ENCODE measurements around the gene ZNF689.

ZNF689 gene

DNA sequence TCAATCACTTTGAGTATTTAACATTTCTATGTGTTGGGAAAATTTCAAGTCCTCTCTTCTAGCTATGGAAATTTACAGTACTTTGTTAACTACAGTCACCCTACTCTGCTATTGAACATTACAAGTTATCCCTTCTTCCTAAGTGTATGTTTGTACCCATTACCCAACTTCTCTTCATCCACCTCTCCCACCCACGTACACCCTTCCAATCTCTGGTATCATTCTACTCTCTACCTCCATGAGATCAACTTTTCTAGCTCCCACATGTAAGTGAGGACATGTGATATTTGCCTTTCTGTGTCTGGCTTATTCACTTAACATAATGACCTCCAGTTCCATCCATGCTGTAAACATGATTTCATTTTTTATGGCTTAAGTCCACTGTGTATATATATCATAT lies 35.5 kb downstream of the ZNF689 start:
- Histone ChIP-seq H3K36me3 (replicated peaks in 1 of 2; ENCODE audit: control insufficient read depth in 2 of 2, insufficient read depth in 2 of 2, low read length in 2 of 2) (peaks cover 10 to 26% of the 10 kb centered on the region in 2 donors), H3K4me3 (ENCODE audit: low read length in 2 of 2) (no peak overlapping the region), H3K18ac (ENCODE audit: low read length) (no peak overlapping the region), H3K14ac (ENCODE audit: low read length) (no peak overlapping the region), H2AFZ (ENCODE audit: low read length) (no peak overlapping the region), H3K27ac (replicated peaks; ENCODE audit: low read length) (no peak overlapping the region), H3K4me2 (ENCODE audit: insufficient read depth, low read length, poor library complexity, severe bottlenecking) (no peak overlapping the region), H3K27me3 (ENCODE audit: control insufficient read depth in 3 of 3, insufficient read depth in 3 of 3, low read depth in 1 of 3, low read length in 3 of 3) (no peaks in the 10 kb centered on the region), H3K23ac (ENCODE audit: low read depth, low read length, poor library complexity) (no peak overlapping the region), H3K79me1 (ENCODE audit: low read depth, low read length) (no peaks in the 10 kb centered on the region), H3K9ac (ENCODE audit: low read depth, low read length, poor library complexity) (no peak overlapping the region), H2AK5ac (ENCODE audit: low read depth, low read length) (no peak overlapping the region), H3K4ac (ENCODE audit: low read length) (no peak overlapping the region), H2BK5ac (ENCODE audit: low read length) (no peak overlapping the region), H4K8ac (ENCODE audit: low read depth, low read length) (no peak overlapping the region), H2BK15ac (ENCODE audit: low read length) (no peak overlapping the region), H3K4me1 (ENCODE audit: control insufficient read depth in 2 of 2, insufficient read depth in 1 of 2, low read depth in 1 of 2, low read length in 2 of 2) (peaks cover 0 to 4% of the 10 kb centered on the region in 2 donors), H3K9me3 (replicated peaks in 1 of 2; ENCODE audit: control insufficient read depth in 2 of 2, insufficient read depth in 1 of 2, low read depth in 1 of 2, low read length in 2 of 2) (no peaks in the 10 kb centered on the region), H2BK12ac (ENCODE audit: low read length) (no peak overlapping the region), H2BK120ac (ENCODE audit: low read depth, low read length) (no peak overlapping the region), H4K91ac (ENCODE audit: low read depth, low read length, poor library complexity) (no peak overlapping the region)
- DNase-seq (ENCODE audit: low spot score), result no peak
- WGBS, 2 donors (ENCODE audit: extremely low coverage in 2 of 2, insufficient read length in 2 of 2, insufficient replicate concordance in 1 of 2), result 100% methylated on average over 1 of the region's 1 CpG; no CpG with 5 or more reads in 1 of the 2 donors

DNA sequence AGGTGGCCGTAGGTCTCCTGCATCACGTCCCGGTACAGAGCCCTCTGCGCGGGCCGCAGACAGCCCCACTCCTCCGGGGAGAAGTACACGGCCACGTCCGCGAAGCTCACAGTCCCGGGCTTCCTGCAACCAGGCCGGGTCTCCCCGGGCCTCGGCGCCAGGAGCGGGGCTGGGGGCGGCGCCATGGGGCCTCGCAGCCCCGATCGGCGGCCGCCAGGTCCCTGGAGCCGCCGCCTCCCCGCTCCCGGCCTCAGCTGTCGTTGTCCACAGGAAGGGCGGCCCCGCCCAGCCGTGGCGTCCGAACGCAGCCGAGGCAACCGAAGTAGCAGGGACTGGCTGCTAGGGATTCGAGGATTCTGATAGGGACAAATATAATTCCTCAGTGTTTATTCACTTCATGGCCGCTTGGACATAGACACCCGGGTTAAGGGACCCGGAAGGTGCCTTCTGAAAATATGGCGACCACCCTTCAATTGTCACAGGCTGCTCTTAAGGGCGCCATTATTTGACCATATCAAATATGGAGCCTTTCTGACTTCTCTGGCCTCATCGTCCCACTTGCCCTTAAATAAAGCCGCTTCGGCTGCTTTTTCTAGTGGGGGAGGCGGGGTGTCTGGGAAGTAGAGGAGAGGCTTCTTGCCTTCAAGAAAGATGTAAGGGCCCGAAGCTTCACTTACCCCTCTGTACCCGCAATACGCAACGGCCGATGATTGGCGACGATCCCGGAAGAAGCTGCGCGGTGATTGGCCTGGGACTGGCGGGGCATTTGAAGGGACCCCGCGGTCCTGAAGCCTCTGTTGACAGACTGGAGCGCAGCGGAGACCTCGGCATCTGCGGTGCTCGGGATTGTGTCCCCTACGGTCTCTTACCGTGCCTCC lies 38.5 kb downstream of the ZNF689 start, which contains the start of gene ZNF688:
ZNF688 (minus strand) TSS at position 270 of the 878 bp plus-strand sequence; CDS start at position 185, 85 bp downstream.
- H2BK120ac ChIP-seq (ENCODE audit: low read depth, low read length), result no peak within 1 kb of the TSS
- peak within 1 kb of the TSS; percentile 96 for H3K18ac ChIP-seq (ENCODE audit: low read length)

DNA sequence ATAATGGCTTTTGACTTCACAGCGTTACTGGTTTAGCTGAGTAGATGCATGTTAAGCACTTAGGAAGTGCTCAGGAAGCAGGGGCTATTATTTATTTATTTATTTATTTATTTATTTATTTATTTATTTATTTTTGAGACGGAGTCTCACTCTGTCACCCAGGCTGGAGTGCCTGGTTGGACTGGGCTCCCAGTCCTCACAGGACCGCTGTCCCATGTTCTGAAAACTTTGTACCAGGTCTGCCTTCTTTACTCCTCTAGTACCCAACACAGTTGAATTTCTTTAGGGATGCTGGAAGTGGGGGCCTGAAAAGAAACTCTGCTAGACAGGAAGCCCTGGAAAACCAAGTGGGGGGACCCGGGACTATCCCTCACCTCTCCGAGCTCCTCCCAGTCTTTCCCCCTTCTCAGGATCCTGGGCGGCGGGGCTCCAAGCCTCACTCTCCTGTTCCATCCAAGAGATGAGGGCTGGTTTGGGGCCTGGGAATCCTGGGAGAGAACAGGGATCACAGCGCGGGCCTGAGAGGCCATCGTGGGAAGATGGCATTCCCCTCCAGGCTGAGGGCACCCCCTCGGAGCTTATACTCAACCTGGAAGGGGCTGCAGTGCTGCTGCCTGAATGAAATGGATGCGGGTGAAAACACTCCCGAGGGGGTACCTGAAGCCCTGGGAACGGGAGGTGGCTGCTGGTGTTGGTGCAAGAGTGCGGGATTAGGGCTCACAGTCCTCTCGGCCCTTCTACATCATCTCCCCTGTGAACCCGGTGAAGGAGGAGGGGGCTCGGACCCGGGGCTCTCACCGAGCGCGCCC lies 39.3 kb downstream of the ZNF689 start:
- H3K23ac ChIP-seq (ENCODE audit: low read depth, low read length, poor library complexity), result peak overlapping the region; percentile 89
- H3K4me3 ChIP-seq (ENCODE audit: low read length in 2 of 2), result peak overlapping the region; percentile 88 to 94
- H3K4ac ChIP-seq (ENCODE audit: low read length), result peak overlapping the region; percentile 81
- peak overlapping the region; percentile 96 for H3K27ac ChIP-seq (replicated peaks; ENCODE audit: low read length)
- H3K4me1 ChIP-seq (ENCODE audit: control insufficient read depth in 2 of 2, insufficient read depth in 1 of 2, low read depth in 1 of 2, low read length in 2 of 2), result peaks cover 0 to 4% of the 10 kb centered on the region in 2 donors
- H4K8ac ChIP-seq (ENCODE audit: low read depth, low read length), result peak overlapping the region; percentile 29
- H3K9ac ChIP-seq (ENCODE audit: low read depth, low read length, poor library complexity), result peak overlapping the region; percentile 97
- H2BK12ac ChIP-seq (ENCODE audit: low read length), result no peak overlapping the region
- no CpG with 5 or more reads among the region's 22 CpGs for WGBS, 2 donors (ENCODE audit: extremely low coverage in 2 of 2, insufficient read length in 2 of 2, insufficient replicate concordance in 1 of 2)
- no peaks in the 10 kb centered on the region for H3K27me3 ChIP-seq (ENCODE audit: control insufficient read depth in 3 of 3, insufficient read depth in 3 of 3, low read depth in 1 of 3, low read length in 3 of 3)
- H3K79me1 ChIP-seq (ENCODE audit: low read depth, low read length), result peaks cover 5% of the 10 kb centered on the region
- H2BK120ac ChIP-seq (ENCODE audit: low read depth, low read length), result no peak overlapping the region
- peak overlapping the region; percentile 68 for H2AK5ac ChIP-seq (ENCODE audit: low read depth, low read length)
- H3K18ac ChIP-seq (ENCODE audit: low read length), result peak overlapping the region; percentile 96
- peaks cover under 1 to 7% of the 10 kb centered on the region in 2 donors for H3K36me3 ChIP-seq (replicated peaks in 1 of 2; ENCODE audit: control insufficient read depth in 2 of 2, insufficient read depth in 2 of 2, low read length in 2 of 2)
- H2AFZ ChIP-seq (ENCODE audit: low read length), result peak overlapping the region; percentile 96
- peak overlapping the region; percentile 62 for H3K4me2 ChIP-seq (ENCODE audit: insufficient read depth, low read length, poor library complexity, severe bottlenecking)
- H2BK15ac ChIP-seq (ENCODE audit: low read length), result no peak overlapping the region
- DNase-seq (ENCODE audit: low spot score), result peak; percentile 23
- peak overlapping the region; percentile 97 for H2BK5ac ChIP-seq (ENCODE audit: low read length)
- no peak overlapping the region for H4K91ac ChIP-seq (ENCODE audit: low read depth, low read length, poor library complexity)
- peak overlapping the region; percentile 77 for H3K14ac ChIP-seq (ENCODE audit: low read length)
- peaks cover 0 to 3% of the 10 kb centered on the region in 2 donors for H3K9me3 ChIP-seq (replicated peaks in 1 of 2; ENCODE audit: control insufficient read depth in 2 of 2, insufficient read depth in 1 of 2, low read depth in 1 of 2, low read length in 2 of 2)

More for the DNA sequence above, 38.5 kb downstream of the ZNF689 start, which contains the start of gene ZNF688:
- DNase-seq (ENCODE audit: low spot score), result peak; percentile 92
- WGBS, 2 donors (ENCODE audit: extremely low coverage in 2 of 2, insufficient read length in 2 of 2, insufficient replicate concordance in 1 of 2), result no CpG with 5 or more reads among the region's 67 CpGs
- peak within 1 kb of the TSS; percentile 96 for H3K27ac ChIP-seq (replicated peaks; ENCODE audit: low read length)
- peak within 1 kb of the TSS; percentile 100 for H4K91ac ChIP-seq (ENCODE audit: low read depth, low read length, poor library complexity)
- H2AK5ac ChIP-seq (ENCODE audit: low read depth, low read length), result peak within 1 kb of the TSS; percentile 68
- H3K9ac ChIP-seq (ENCODE audit: low read depth, low read length, poor library complexity), result peak within 1 kb of the TSS; percentile 97
- H2BK15ac ChIP-seq (ENCODE audit: low read length), result no peak within 1 kb of the TSS
- H3K4me2 ChIP-seq (ENCODE audit: insufficient read depth, low read length, poor library complexity, severe bottlenecking), result peak within 1 kb of the TSS; percentile 89
- H2AFZ ChIP-seq (ENCODE audit: low read length), result peak within 1 kb of the TSS; percentile 96
- H3K14ac ChIP-seq (ENCODE audit: low read length), result peak within 1 kb of the TSS; percentile 77
- H3K9me3 ChIP-seq (replicated peaks in 1 of 2; ENCODE audit: control insufficient read depth in 2 of 2, insufficient read depth in 1 of 2, low read depth in 1 of 2, low read length in 2 of 2), result no peaks in the 10 kb centered on the region
- no peak within 1 kb of the TSS for H2BK12ac ChIP-seq (ENCODE audit: low read length)
- H3K36me3 ChIP-seq (replicated peaks in 1 of 2; ENCODE audit: control insufficient read depth in 2 of 2, insufficient read depth in 2 of 2, low read length in 2 of 2), result peaks cover 2 to 8% of the 10 kb centered on the region in 2 donors
- H3K4me1 ChIP-seq (ENCODE audit: control insufficient read depth in 2 of 2, insufficient read depth in 1 of 2, low read depth in 1 of 2, low read length in 2 of 2), result peaks cover 0 to 4% of the 10 kb centered on the region in 2 donors
- peak within 1 kb of the TSS; percentile 29 for H4K8ac ChIP-seq (ENCODE audit: low read depth, low read length)
- H3K4ac ChIP-seq (ENCODE audit: low read length), result peak within 1 kb of the TSS; percentile 81
- peak within 1 kb of the TSS; percentile 88 to 94 for H3K4me3 ChIP-seq (ENCODE audit: low read length in 2 of 2)
- no peaks in the 10 kb centered on the region for H3K27me3 ChIP-seq (ENCODE audit: control insufficient read depth in 3 of 3, insufficient read depth in 3 of 3, low read depth in 1 of 3, low read length in 3 of 3)
- peak within 1 kb of the TSS; percentile 97 for H2BK5ac ChIP-seq (ENCODE audit: low read length)
- H3K79me1 ChIP-seq (ENCODE audit: low read depth, low read length), result peaks cover 2% of the 10 kb centered on the region
- peak within 1 kb of the TSS; percentile 89 for H3K23ac ChIP-seq (ENCODE audit: low read depth, low read length, poor library complexity)

Data from neuronal stem cell (in vitro differentiated cells).